ENCODE measurements around the gene KRT8. TPM values are rescaled to one million over a fixed set of nuclear protein-coding genes. Genes with fewer than 3 reads are reported as not detected.

KRT8 gene
- total RNA-seq, 1 donor from 2014 or later: 815 TPM

GRCh38 chr12:52925717-52926595 is 21.1 kb upstream of the KRT8 start:
- no peak for DNase-seq (ENCODE audit: low spot score)

- DNase-seq (ENCODE audit: low spot score): no peak
Measured at GRCh38 chr12:52924764-52925716, 20.2 kb upstream of the KRT8 start.

GRCh38 chr12:52921488-52922165 is 16.8 kb upstream of the KRT8 start:
- no peak for DNase-seq (ENCODE audit: low spot score)

- no peak for DNase-seq (ENCODE audit: low spot score)
Measured at GRCh38 chr12:52920937-52921336, 16.1 kb upstream of the KRT8 start.

GRCh38 chr12:52918784-52919183 is 13.9 kb upstream of the KRT8 start:
- DNase-seq (ENCODE audit: low spot score): no peak

- peak; percentile 47 for DNase-seq (ENCODE audit: low spot score)
Measured at GRCh38 chr12:52918351-52918750, 13.5 kb upstream of the KRT8 start.

GRCh38 chr12:52917800-52918199 is 12.9 kb upstream of the KRT8 start:
- DNase-seq (ENCODE audit: low spot score): no peak

GRCh38 chr12:52916216-52916615 is 11.3 kb upstream of the KRT8 start:
- no peak for DNase-seq (ENCODE audit: low spot score)

GRCh38 chr12:52915637-52916036 is 10.8 kb upstream of the KRT8 start:
- no peak for DNase-seq (ENCODE audit: low spot score)

GRCh38 chr12:52914576-52915121 is 9.8 kb upstream of the KRT8 start:
- DNase-seq (ENCODE audit: low spot score): no peak

GRCh38 chr12:52913431-52913821 is 8.6 kb upstream of the KRT8 start:
- no peak for DNase-seq (ENCODE audit: low spot score)

GRCh38 chr12:52912711-52913430 is 8.0 kb upstream of the KRT8 start:
- DNase-seq (ENCODE audit: low spot score): peak; percentile 50

GRCh38 chr12:52910248-52910883 is 5.5 kb upstream of the KRT8 start:
- no peak for DNase-seq (ENCODE audit: low spot score)

- no peak for DNase-seq (ENCODE audit: low spot score)
Measured at GRCh38 chr12:52909796-52910195, 4.9 kb upstream of the KRT8 start.

GRCh38 chr12:52909331-52909730 is 4.5 kb upstream of the KRT8 start:
- DNase-seq (ENCODE audit: low spot score): no peak

GRCh38 chr12:52907092-52907810 is 2.4 kb upstream of the KRT8 start:
- DNase-seq (ENCODE audit: low spot score): peak; percentile 87

- DNase-seq (ENCODE audit: low spot score): no peak
Measured at GRCh38 chr12:52906191-52906601, 1.3 kb upstream of the KRT8 start.

- DNase-seq (ENCODE audit: low spot score): peak; percentile 67
Measured at GRCh38 chr12:52903855-52904508, 894 bp downstream of the KRT8 start.

- peak; percentile 73 for DNase-seq (ENCODE audit: low spot score)
Measured at GRCh38 chr12:52903285-52903854, 1.5 kb downstream of the KRT8 start.
